Temporal lobe (tissue), 1 donor: Measurements from ENCODE around the gene SERTM2. TPM values are rescaled to one million over a fixed set of nuclear protein-coding genes. Genes with fewer than 3 reads are reported as not detected.

Experiments
- total RNA-seq: library from RNA; depleted of rRNA; stranded (reverse); fragments of >200 nt; gene quantifications from one replicate; pipeline ENCODE4 v1.2.3, GENCODE V29; 2014

The SERTM2 gene
- total RNA-seq, 1 donor from 2014 or later, result under 0.01 TPM

Other genes with a start within 250 kb of the SERTM2 start
- gene CAPN6, start 241.2 kb upstream of the SERTM2 start, total RNA-seq, result under 0.01 TPM
- 461 TPM for gene DCX, start 99.5 kb upstream of the SERTM2 start, total RNA-seq
- 45.2 TPM for gene ALG13, start 169.5 kb downstream of the SERTM2 start, total RNA-seq